DMS153 (cell line): ENCODE data around the gene GPNMB.
"Not testable (repeated sequence)": the region's sequence is repeated elsewhere in the genome, so short reads cannot be mapped to it uniquely, and the experiment has no call there.

Experiments
- DNase-seq: peaks from one replicate; lab custom pipeline; 2025; lab: John Stamatoyannopoulos, UW

The GPNMB gene

DNA sequence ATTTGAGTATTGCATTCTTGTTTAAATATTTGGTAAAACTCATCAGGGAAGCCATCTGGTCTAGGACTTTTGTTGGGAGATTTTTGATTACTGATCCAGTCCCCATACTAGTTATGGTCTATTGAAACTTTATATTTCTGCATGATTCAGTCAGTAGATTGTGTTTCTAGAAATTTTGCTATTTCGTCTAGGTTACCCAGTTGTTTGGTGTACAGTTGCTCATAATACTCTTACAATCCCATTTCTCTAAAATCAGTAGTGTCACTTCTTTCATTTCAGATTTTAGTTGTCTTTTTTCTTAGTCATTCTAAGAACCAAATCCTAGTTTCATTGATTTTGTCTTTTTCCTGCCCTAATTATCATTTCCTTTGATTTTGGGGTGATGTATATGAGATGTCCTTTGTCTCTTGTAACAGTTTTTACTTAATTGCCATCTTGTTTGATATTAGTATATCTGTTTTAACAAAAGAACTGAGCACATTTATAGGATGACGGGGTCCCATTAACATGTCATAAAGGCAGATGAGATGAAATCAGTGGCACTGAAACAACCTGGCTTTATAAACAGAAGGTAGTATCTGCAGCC is 60.5 kb downstream of the GPNMB start:
- DNase-seq: no peak

DNA sequence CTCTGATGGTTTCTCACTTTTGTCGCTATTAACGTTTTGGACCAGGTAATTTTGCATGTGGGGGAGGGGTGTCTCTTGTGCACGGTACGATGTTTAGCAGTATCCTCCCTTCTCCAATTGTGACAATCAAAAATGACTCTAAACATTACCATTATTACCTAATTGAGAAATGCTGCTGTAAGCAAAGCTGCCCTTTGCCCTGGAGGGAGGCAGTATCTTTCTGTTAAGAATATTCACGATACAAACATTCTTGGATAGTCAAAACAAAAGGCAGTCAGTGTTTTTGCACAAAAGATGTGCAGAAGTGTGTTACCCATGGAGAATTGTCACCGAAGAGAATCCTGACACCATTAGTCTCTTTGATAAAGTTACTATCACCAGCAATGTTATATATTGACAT is 62.2 kb downstream of the GPNMB start:
- no peak for DNase-seq

DNA sequence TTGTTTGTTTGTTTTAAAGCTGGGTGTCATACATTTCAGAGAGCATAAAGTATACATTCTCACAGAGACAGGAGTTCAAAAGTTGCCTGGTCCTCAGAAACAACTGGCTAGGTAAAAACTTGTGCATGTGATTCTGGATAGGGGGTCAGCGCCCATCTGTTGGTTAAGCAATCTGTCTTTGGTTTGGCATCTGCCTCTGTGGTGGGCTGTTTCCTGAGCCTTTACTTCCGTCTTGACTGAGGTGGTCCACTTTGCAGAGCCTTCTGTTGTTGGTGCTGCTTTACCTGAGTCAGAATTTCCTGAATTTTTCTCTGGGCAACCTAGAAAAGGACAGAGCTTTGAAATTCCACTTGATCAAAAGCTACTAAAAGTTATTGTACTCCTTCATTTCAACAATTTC is 65.6 kb downstream of the GPNMB start:
- not testable (repeated sequence) for DNase-seq

DNA sequence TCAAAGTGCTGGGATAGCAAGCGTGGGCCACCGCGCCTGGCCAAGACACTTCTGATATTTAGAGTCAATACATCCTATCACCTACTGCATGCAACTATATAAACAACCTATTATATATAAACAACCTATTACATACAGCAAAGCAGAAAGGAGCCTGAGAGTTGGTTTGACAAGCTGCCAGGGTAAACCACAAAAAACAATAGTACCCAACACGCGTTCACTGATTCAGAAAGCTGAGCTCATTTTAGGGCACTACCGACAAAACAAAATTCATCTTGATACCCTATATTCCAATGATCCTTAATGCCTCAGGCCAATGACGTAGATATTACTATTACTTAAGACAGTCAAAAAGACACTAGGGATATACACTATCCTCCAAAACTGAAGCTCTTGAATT is 68.8 kb downstream of the GPNMB start:
- no peak for DNase-seq
